Keratinocyte (primary cell): ENCODE data around the gene MINPP1. TPM values are rescaled to one million over a fixed set of nuclear protein-coding genes. Genes with fewer than 3 reads are reported as not detected.

ENCODE experiments used
- DNase-seq: peaks from one replicate; pipeline ENCODE4 v3.0.0-alpha.2; 2011; ENCODE audit warnings: low read depth, missing footprints, low spot score
- FAIRE-seq: peaks from 2 replicates; lab custom pipeline; 2011; peaks lifted over from hg19 to GRCh38; lab: Jason Lieb, UNC
- H2AFZ ChIP-seq: 2 replicates; pipeline ENCODE4 v1.6.0; 2012; ENCODE audit warnings: low read length, control low read depth, inconsistent platforms; ENCODE audit not compliant: control insufficient read depth
- H3K27ac ChIP-seq: 2 replicates; pipeline ENCODE4 v1.5.1; 2011; ENCODE audit warnings: low read length; ENCODE audit not compliant: control insufficient read depth, insufficient read depth
- H3K27me3 ChIP-seq: 3 replicates; pipeline ENCODE4 v1.6.0; 2011; ENCODE audit warnings: low read length; ENCODE audit not compliant: control insufficient read depth, insufficient read depth; ENCODE audit errors: extremely low read depth
- H3K36me3 ChIP-seq, 2 experiments: 2 replicates in 1 of 2; 3 replicates in 1 of 2; pipeline ENCODE4 v1.5.1; 2011; ENCODE audit warnings: low read length in 2 of 2, mild to moderate bottlenecking in 1 of 2; ENCODE audit not compliant: control insufficient read depth in 2 of 2, insufficient read depth in 2 of 2; ENCODE audit errors: extremely low read depth in 1 of 2
- H3K4me1 ChIP-seq: 3 replicates; pipeline ENCODE4 v1.5.1; 2011; ENCODE audit warnings: low read length; ENCODE audit not compliant: control insufficient read depth, insufficient read depth; ENCODE audit errors: extremely low read depth
- H3K4me2 ChIP-seq: 3 replicates; pipeline ENCODE4 v1.6.0; 2011; ENCODE audit warnings: low read depth, low read length; ENCODE audit not compliant: control insufficient read depth, insufficient read depth; ENCODE audit errors: extremely low read depth
- H3K4me3 ChIP-seq, 3 experiments: fragments of 200-600 bp in 1 of 3; sonication (generic) in 1 of 3; 2 replicates in 2 of 3; 3 replicates in 1 of 3; pipeline ENCODE4 v1.5.1; 2011 to 2016; ENCODE audit warnings: low read length in 3 of 3, mild to moderate bottlenecking in 3 of 3, control low read depth in 2 of 3, inconsistent platforms in 1 of 3, low read depth in 1 of 3, mixed read lengths in 1 of 3, mixed run types in 1 of 3, moderate library complexity in 1 of 3; ENCODE audit not compliant: control insufficient read depth in 2 of 3, insufficient read depth in 2 of 3; ENCODE audit errors: extremely low read depth in 1 of 3
- H3K79me2 ChIP-seq: 2 replicates; pipeline ENCODE4 v1.6.0; 2012; ENCODE audit warnings: low read length; ENCODE audit not compliant: control insufficient read depth, insufficient read depth
- H3K9ac ChIP-seq: 3 replicates; pipeline ENCODE4 v1.6.0; 2011; ENCODE audit warnings: low read length; ENCODE audit not compliant: control insufficient read depth, insufficient read depth; ENCODE audit errors: extremely low read depth
- H3K9me1 ChIP-seq: 3 replicates; pipeline ENCODE4 v1.6.0; 2011; ENCODE audit warnings: low read length; ENCODE audit not compliant: control insufficient read depth, insufficient read depth; ENCODE audit errors: extremely low read depth
- H3K9me3 ChIP-seq: 2 replicates; pipeline ENCODE4 v1.5.1; 2012; ENCODE audit warnings: low read depth, low read length; ENCODE audit not compliant: control insufficient read depth
- H4K20me1 ChIP-seq: 3 replicates; pipeline ENCODE4 v1.6.0; 2011; ENCODE audit warnings: low read length; ENCODE audit not compliant: control insufficient read depth, insufficient read depth; ENCODE audit errors: extremely low read depth
- EZH2 ChIP-seq: IDR thresholded peaks from one replicate; pipeline ENCODE4 v1.6.1; 2012; ENCODE audit warnings: inconsistent platforms, mild to moderate bottlenecking, low read length, moderate library complexity
- dilution Hi-C: fragments of 300-500 bp; cut with MboI; formaldehyde crosslinking; loops from one replicate; pipeline ENCODE4 v1.7.0; 2020; ENCODE audit warnings: low sequenced_read_pairs; ENCODE audit not compliant: extremely low pct_ligation_motif_present
- polyA plus RNA-seq, 5 experiments: library from polyadenylated mRNA; depleted of rRNA in 3 of 5; stranded (reverse) in 3 of 5; stranded (forward) in 1 of 5; unstranded in 1 of 5; fragments of >200 nt; gene quantifications; 1 replicate in 1 of 5; 2 replicates in 3 of 5; 3 replicates in 1 of 5; pipeline versions ENCODE4 v1.2.1 to v1.2.3, GENCODE V29; 2011 to 2012; ENCODE audit warnings: missing spikeins in 2 of 5, low read depth in 1 of 5, low replicate concordance in 1 of 5
- TF ChIP-seq, protein P1 (sequence below), 3 experiments: IDR thresholded peaks in 1 of 3; conservative IDR thresholded peaks in 1 of 3; optimal IDR thresholded peaks in 1 of 3; 2 replicates in 2 of 3; 3 replicates in 1 of 3; pipeline versions ENCODE3 to v1.5.1; 2011; ENCODE audit warnings: low read length in 3 of 3, mild to moderate bottlenecking in 3 of 3, moderate library complexity in 2 of 3, control low read depth in 1 of 3, inconsistent platforms in 1 of 3; ENCODE audit not compliant: insufficient read depth in 2 of 3; ENCODE audit errors: extremely low read depth in 1 of 3

Gene MINPP1
- polyA plus RNA-seq, 1 donor (not counting 4 experiments of a cell fraction or from before 2014, with no cell fraction given): 17.7 TPM

DNA sequence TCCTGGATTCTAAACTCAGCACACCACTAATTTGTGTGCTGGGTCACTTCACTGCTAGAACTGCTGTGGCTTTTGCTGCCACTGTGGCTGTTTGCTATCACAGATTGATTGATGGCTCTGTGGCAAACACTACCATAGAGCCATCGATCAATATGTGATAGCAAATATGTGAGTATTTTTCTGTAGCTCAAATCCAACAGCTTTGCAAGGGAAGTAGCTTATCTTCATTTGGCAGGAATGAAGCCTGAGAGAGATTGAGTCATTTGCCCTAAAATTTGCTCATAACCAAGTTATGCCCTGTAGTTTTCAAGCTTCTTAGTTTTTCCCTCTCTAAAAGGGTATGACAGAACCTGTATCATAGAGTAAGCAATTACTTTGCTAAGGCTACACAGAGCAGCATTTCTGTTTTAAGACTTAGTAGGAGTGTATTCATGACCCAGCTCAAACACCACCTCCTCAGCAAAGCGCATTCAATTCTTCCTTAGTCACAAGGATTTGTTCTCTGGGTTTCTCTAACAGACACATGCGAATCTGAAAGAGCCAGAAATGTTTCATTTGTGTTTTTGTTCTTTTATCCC is 43.1 kb downstream of the MINPP1 start:
- H2AFZ ChIP-seq: no peak overlapping the region
- H3K4me2 ChIP-seq: no peak overlapping the region
- no peaks in the 10 kb centered on the region for H3K4me1 ChIP-seq
- peaks cover 0 to 3% of the 10 kb centered on the region in 2 experiments for H3K36me3 ChIP-seq
- FAIRE-seq (peak; percentile 73), DNase-seq (no peak)
- dilution Hi-C loops: no loop called here
- H3K27me3 ChIP-seq: no peaks in the 10 kb centered on the region
- no peak overlapping the region for H3K9ac ChIP-seq
- H3K27ac ChIP-seq: no peak overlapping the region
- no peaks in the 10 kb centered on the region for H3K9me1 ChIP-seq
- H3K9me3 ChIP-seq: no peaks in the 10 kb centered on the region
- H4K20me1 ChIP-seq: no peaks in the 10 kb centered on the region
- H3K79me2 ChIP-seq: no peaks in the 10 kb centered on the region
- H3K4me3 ChIP-seq: no peak overlapping the region
- no peak for TF ChIP-seq EZH2
- TF ChIP-seq, protein P1, sequence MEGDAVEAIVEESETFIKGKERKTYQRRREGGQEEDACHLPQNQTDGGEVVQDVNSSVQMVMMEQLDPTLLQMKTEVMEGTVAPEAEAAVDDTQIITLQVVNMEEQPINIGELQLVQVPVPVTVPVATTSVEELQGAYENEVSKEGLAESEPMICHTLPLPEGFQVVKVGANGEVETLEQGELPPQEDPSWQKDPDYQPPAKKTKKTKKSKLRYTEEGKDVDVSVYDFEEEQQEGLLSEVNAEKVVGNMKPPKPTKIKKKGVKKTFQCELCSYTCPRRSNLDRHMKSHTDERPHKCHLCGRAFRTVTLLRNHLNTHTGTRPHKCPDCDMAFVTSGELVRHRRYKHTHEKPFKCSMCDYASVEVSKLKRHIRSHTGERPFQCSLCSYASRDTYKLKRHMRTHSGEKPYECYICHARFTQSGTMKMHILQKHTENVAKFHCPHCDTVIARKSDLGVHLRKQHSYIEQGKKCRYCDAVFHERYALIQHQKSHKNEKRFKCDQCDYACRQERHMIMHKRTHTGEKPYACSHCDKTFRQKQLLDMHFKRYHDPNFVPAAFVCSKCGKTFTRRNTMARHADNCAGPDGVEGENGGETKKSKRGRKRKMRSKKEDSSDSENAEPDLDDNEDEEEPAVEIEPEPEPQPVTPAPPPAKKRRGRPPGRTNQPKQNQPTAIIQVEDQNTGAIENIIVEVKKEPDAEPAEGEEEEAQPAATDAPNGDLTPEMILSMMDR (optimal IDR thresholded peaks at IDR 0.05 in 1 of 3, IDR thresholded peaks at IDR 0.05 in 1 of 3, conservative IDR thresholded peaks at IDR 0.05 in 1 of 3; ENCODE audit: extremely low read depth in 1 of 3, insufficient read depth in 2 of 3, low read length in 3 of 3): no peak

GRCh38 chr10:87550741-87551140 is 46.0 kb downstream of the MINPP1 start:
- H3K9ac ChIP-seq: no peak overlapping the region
- FAIRE-seq: peak; percentile 44
- H3K4me2 ChIP-seq: no peak overlapping the region
- H4K20me1 ChIP-seq: no peaks in the 10 kb centered on the region
- H3K79me2 ChIP-seq: no peaks in the 10 kb centered on the region
- DNase-seq: no peak
- no peak overlapping the region for H3K27ac ChIP-seq
- peaks cover 0 to 3% of the 10 kb centered on the region in 2 experiments for H3K36me3 ChIP-seq
- no peaks in the 10 kb centered on the region for H3K9me1 ChIP-seq
- no peaks in the 10 kb centered on the region for H3K4me1 ChIP-seq
- dilution Hi-C loops: loop anchor here (10.0 kb wide), 1 partner anchor 184 kb away; no protein-coding TSS in a partner anchor
- no peaks in the 10 kb centered on the region for H3K27me3 ChIP-seq
- H3K4me3 ChIP-seq: no peak overlapping the region
- TF ChIP-seq, protein P1 (optimal IDR thresholded peaks at IDR 0.05 in 1 of 3, IDR thresholded peaks at IDR 0.05 in 1 of 3, conservative IDR thresholded peaks at IDR 0.05 in 1 of 3; ENCODE audit: extremely low read depth in 1 of 3, insufficient read depth in 2 of 3, low read length in 3 of 3): no peak
- no peak for TF ChIP-seq EZH2
- H2AFZ ChIP-seq: no peak overlapping the region
- no peaks in the 10 kb centered on the region for H3K9me3 ChIP-seq
